GM21360 (cell line): ENCODE results near the gene ARHGAP9.
"Not testable (repeated sequence)": the region's sequence is repeated elsewhere in the genome, so short reads cannot be mapped to it uniquely, and the experiment has no call there.

ENCODE experiments used
- ATAC-seq: cut with Tn5 transposase; IDR thresholded peaks from one replicate; pipeline ENCODE4 v1.9.1; 2021; ENCODE audit warnings: mild to moderate bottlenecking, moderate library complexity; ENCODE audit not compliant: unreplicated experiment

The ARHGAP9 gene

DNA sequence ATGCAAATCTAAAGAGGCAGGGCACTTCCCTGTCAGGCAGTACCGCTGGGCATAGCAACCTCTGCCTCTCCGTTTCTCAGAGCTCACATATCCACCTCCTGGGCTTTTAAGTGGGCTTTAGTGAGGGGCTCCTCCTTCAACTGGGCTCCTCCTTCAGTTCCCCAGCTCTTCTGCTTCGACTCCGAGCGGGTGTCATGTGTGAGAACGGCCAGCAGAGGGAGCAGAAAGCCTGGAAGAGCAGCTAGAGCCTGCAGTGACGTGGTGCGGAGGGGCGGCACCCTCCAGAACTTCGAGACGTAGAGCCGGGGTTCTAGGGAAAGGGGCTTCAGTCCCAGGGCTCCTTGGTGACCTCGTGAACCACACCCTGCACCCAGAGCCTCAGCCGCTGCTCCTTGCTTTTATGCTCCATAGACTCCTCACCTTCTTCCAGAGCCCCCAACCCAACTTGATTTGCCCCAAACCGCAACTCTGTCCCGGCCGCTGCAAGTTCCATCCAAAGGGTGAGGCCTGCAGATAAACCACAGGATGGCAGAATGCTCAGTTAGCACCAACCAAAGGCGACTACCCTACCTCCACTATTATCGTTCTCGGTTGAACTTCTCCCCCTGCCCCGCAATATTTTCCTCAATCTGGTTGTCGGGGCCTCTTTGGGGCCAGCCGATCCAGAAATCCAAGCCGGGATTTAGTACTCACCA lies 20.5 kb downstream of the ARHGAP9 start:
- peak; percentile 44 for ATAC-seq

DNA sequence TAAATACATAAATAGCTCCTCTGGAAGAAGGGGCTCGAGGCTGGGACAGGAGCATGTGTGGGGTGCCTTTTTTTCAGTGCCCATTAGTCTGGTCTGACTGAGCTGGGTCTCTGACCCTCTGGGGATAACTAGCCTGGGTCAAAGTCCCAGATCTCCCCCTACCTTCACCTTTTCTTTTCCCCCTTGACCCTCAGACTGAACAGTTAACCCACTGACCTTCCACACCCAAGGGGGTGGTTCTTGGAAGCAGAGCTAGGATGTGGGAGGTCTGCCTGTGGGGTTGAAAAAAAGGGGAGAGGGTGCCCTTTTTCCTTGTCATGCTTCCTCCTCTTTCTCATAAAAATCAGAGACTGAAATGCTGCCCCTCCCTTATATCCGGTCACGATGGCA lies 21.0 kb downstream of the ARHGAP9 start:
- ATAC-seq = no peak

DNA sequence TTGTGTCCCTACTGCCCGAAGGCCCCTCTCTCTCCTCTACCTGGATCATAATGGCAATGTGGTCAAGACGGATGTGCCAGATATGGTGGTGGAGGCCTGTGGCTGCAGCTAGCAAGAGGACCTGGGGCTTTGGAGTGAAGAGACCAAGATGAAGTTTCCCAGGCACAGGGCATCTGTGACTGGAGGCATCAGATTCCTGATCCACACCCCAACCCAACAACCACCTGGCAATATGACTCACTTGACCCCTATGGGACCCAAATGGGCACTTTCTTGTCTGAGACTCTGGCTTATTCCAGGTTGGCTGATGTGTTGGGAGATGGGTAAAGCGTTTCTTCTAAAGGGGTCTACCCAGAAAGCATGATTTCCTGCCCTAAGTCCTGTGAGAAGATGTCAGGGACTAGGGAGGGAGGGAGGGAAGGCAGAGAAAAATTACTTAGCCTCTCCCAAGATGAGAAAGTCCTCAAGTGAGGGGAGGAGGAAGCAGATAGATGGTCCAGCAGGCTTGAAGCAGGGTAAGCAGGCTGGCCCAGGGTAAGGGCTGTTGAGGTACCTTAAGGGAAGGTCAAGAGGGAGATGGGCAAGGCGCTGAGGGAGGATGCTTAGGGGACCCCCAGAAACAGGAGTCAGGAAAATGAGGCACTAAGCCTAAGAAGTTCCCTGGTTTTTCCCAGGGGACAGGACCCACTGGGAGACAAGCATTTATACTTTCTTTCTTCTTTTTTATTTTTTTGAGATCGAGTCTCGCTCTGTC lies 22.8 kb downstream of the ARHGAP9 start:
- no peak for ATAC-seq

DNA sequence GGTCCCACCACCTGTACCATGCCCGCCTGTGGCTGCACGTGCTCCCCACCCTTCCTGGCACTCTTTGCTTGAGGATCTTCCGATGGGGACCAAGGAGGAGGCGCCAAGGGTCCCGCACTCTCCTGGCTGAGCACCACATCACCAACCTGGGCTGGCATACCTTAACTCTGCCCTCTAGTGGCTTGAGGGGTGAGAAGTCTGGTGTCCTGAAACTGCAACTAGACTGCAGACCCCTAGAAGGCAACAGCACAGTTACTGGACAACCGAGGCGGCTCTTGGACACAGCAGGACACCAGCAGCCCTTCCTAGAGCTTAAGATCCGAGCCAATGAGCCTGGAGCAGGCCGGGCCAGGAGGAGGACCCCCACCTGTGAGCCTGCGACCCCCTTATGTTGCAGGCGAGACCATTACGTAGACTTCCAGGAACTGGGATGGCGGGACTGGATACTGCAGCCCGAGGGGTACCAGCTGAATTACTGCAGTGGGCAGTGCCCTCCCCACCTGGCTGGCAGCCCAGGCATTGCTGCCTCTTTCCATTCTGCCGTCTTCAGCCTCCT lies 23.4 kb downstream of the ARHGAP9 start:
- no peak for ATAC-seq

GRCh38 chr12:57455374-57456144 lies 24.1 kb downstream of the ARHGAP9 start:
- no peak for ATAC-seq

- no peak for ATAC-seq
These were observed 24.9 kb downstream of the ARHGAP9 start, which contains the start of gene INHBE for GRCh38 chr12:57454566-57455373. Gene INHBE, plus strand, starts transcription at chr12:57455307. Its CDS starts 230 bp downstream, at chr12:57455537.

GRCh38 chr12:57454213-57454565 lies 25.5 kb downstream of the ARHGAP9 start:
- no peak for ATAC-seq

DNA sequence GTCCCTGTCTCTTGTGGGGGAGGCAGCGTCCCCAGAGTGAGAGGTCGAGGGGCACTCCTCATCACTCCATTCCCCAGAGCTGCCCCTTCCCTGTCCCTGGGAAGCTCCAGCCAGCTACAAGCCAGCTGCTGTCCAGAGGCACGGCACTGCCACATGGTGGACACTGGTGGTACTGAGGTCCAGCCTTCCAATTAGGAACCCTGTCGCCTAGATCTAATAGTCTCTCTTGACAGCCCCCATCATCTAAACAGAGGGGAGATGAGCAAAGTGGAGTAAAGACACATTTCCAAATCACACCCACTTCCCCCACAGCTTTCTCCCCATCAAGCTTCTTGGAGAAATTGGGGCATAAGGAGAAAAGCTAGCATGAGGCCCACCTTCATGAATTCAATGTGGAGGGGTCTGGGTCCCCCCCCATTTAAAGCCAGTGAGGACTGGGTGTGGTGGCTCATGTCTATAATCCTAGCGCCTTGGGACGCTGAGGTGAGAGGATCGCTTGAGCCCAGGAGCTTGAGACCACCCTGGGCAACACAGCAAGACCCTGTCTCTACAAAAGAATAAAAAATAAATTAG lies 26.6 kb downstream of the ARHGAP9 start:
- no peak for ATAC-seq

DNA sequence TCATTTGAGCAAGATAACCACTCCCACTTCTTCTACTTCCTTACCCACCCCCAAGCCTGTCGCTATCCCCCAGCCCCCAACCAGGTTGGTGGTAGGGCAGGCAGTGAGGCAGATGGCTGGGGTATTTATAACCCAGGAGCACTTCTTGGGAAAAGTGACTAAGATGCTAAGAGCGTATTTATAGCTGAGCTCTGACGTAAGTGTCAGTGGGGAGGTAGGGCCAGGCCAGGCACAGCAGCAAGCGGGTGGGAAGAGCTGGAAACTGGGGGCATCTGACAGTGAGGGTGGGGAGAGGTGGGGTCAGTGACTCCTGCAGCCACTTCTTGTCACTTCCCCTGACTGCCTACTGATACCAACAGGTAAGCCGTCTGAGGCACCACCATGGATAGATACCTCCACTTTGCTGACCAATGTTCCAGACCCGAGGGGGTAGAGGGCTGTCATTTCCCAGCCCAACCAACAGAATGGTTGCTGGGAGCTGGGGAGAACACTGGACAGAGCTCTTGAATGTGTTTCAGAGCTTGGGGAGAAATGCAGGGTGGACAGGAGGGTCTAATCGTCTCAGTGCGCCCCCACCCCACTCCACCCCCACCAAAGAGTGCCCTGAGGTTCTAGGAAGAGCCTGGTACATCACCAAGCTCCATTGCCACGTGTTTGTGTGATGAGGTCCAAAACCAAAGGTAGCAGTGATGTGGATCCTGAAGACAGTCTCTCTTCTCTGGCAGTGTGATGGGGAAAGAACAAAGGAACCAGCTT lies 27.3 kb downstream of the ARHGAP9 start:
- ATAC-seq = no peak

- ATAC-seq = no peak
These were observed 28.4 kb downstream of the ARHGAP9 start for GRCh38 chr12:57451233-57451778.

- ATAC-seq = no peak
These were observed 29.6 kb downstream of the ARHGAP9 start for GRCh38 chr12:57450057-57450456.

- ATAC-seq = no peak
These were observed 30.3 kb downstream of the ARHGAP9 start for GRCh38 chr12:57449375-57449774.

GRCh38 chr12:57448669-57449068 lies 31.0 kb downstream of the ARHGAP9 start:
- ATAC-seq = no peak

DNA sequence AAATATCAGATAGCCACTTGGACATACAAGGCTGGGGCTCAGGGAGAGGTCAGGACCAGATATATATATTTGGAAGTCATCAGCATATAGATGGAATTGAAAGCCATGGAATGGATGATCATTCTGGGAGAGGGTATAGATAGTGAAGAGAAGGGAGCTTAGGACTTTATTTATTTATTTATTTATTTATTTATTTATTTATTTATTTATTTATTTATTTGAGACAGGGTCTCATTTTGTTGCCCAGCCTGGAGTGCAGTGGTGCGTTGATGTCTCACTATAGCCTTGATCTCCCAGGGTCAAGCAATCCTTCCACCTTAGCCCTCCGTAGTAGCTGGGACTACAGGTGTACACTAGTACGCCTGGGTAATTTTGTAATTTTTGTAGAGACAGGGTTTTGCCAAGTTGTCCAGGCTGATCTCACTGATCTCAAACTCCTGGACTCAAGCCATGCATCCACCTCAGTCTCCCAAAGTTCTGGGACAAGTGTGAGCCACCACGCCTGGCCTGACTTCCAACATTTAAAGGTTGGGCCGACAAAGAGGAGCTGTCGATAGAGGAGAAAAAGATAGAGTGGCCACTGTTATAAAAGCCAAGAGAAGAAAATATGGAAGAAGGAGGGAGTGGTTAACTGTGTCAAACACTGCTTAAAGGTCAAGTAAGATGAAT lies 33.2 kb downstream of the ARHGAP9 start:
- ATAC-seq = no peak

DNA sequence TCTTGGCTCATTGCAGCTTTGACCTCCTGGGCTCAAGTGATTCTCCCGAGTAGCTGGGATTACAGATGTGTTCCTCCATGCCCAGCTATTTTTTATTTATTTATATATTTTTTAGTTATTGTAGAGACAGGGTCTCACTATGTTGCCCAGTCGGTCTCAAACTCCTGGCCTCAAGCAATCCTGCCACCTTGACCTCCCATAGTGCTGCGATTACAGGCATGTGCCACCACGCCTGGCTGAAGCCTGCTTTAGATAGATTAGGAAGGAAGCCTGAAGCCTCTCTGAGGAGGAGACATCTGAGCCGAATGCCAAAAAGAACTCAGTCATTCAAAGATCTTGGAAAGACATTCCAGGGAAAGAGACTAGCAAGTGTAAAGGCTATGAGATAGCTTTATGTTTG lies 34.9 kb downstream of the ARHGAP9 start:
- ATAC-seq = no peak

DNA sequence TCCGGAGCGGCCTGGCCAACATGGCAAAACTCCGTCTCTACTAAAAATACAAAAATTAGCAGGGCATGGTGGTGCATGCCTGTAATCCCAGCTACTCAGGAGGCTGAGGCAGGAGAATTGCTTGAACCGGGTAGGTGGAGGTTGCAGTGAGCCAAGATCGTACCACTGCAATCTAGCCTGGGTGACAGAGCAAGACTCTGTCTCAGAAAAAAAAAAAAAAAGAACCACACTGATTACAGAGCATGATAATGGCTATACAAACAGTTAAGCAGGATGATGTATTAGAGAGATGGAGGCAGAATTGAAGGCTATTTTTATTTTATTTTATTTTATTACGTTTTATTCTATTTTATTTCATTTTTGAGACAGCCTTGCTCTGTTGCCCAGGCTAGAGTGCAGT lies 35.3 kb downstream of the ARHGAP9 start:
- ATAC-seq = not testable (repeated sequence)

GRCh38 chr12:57441846-57442427 lies 37.7 kb downstream of the ARHGAP9 start:
- no peak for ATAC-seq

DNA sequence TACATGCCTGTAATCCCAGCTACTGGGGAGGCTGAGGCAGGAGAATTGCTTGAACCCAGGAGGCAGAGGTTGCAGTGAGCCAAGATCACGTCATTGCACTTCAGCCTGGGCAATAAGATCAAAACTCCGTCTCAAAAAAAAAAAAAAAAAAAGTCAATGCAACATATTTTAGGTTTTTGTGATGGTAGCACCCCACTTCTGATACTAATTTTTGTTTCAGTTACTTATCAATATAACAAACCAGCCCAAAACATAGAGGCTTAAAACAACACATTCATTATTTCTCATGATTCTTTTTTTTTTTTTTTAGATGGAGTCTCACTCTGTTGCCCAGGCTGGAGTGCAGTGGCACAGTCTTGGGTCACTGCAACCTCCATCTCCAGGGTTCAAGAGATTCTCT lies 38.3 kb downstream of the ARHGAP9 start:
- not testable (repeated sequence) for ATAC-seq
